GM19193 (cell line): ENCODE measurements around the gene GAPDH.
A peak's percentile ranks its signal among the peaks of the same experiment; 100 is the strongest.

ENCODE experiments used
- POLR2A ChIP-seq: IDR thresholded peaks from 4 replicates; pipeline ENCODE4 v1.6.1; 2011; ENCODE audit not compliant: insufficient read depth, insufficient read length; ENCODE audit errors: extremely low read depth

Gene GAPDH

GRCh38 chr12:6538420-6539313 lies 4.3 kb downstream of the GAPDH start:
- peak; percentile 60 for TF ChIP-seq POLR2A

GRCh38 chr12:6539314-6539682 lies 5.0 kb downstream of the GAPDH start:
- TF ChIP-seq POLR2A = peak; percentile 2

- TF ChIP-seq POLR2A = no peak
These were observed 5.4 kb downstream of the GAPDH start for GRCh38 chr12:6539707-6540134.

GRCh38 chr12:6540181-6540877 lies 6.0 kb downstream of the GAPDH start:
- TF ChIP-seq POLR2A = no peak

- no peak for TF ChIP-seq POLR2A
These were observed 7.3 kb downstream of the GAPDH start for GRCh38 chr12:6541371-6542165.

- no peak for TF ChIP-seq POLR2A
These were observed 8.1 kb downstream of the GAPDH start for GRCh38 chr12:6542209-6543009.

GRCh38 chr12:6546016-6546415 lies 11.7 kb downstream of the GAPDH start:
- no peak for TF ChIP-seq POLR2A

GRCh38 chr12:6547566-6547965 lies 13.2 kb downstream of the GAPDH start:
- TF ChIP-seq POLR2A = no peak

- TF ChIP-seq POLR2A = no peak
These were observed 13.7 kb downstream of the GAPDH start for GRCh38 chr12:6547987-6548386.

GRCh38 chr12:6548556-6548955 lies 14.2 kb downstream of the GAPDH start:
- TF ChIP-seq POLR2A = no peak

GRCh38 chr12:6548966-6549683 lies 14.8 kb downstream of the GAPDH start:
- TF ChIP-seq POLR2A = no peak

- TF ChIP-seq POLR2A = no peak
These were observed 15.4 kb downstream of the GAPDH start for GRCh38 chr12:6549684-6550151.

- no peak for TF ChIP-seq POLR2A
These were observed 16.2 kb downstream of the GAPDH start for GRCh38 chr12:6550294-6551062.
